Erythroblast (primary cell): ENCODE results near the gene NIPSNAP3A.

Experiments
- GATA1 ChIP-seq: IDR thresholded peaks from 2 replicates; pipeline ENCODE4 v1.6.1; 2011; ENCODE audit warnings: low read depth, mild to moderate bottlenecking, control low read depth, low read length, moderate library complexity
- POLR2A ChIP-seq: IDR thresholded peaks from 2 replicates; pipeline ENCODE4 v1.6.1; 2011; ENCODE audit warnings: mild to moderate bottlenecking, low read length

DNA sequence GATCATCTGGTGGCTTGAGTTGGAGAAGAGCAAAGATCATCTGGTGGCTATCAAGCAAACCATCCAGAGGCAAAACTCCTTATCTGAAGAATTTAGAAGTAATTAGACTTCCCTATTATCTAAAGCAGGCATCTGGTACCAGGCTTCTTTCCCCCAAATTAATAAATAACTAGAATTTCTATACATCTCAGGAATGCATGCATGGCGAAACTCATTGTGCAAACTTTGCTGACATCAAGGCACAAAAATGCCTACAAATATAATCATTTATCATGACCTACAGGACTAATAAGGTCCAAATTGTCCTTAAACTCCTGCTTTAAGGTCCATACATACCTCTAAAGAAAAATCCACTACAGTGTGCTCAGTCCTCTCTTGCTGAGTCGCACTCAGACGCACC, 47.2 kb upstream of the NIPSNAP3A start:
- TF ChIP-seq POLR2A (no peak), GATA1 (no peak)
